Upper lobe of right lung (tissue), 1 donor: ENCODE data around the gene STOML3. TPM values are rescaled to one million over a fixed set of nuclear protein-coding genes. Genes with fewer than 3 reads are reported as not detected.

ENCODE experiments used
- ATAC-seq: fragments of 200-7000 bp; cut with Tn5 transposase; one replicate; pipeline ENCODE4 v1.9.1; 2020; ENCODE audit warnings: mild to moderate bottlenecking, moderate library complexity
- DNase-seq: peaks from one replicate; pipeline ENCODE4 v3.0.0-alpha.2; 2020
- H3K27ac ChIP-seq: fragments of 200-600 bp; one replicate; pipeline ENCODE4 v1.8.0; 2022
- H3K27me3 ChIP-seq: fragments of 200-600 bp; one replicate; pipeline ENCODE4 v1.8.0; 2022; ENCODE audit warnings: mild to moderate bottlenecking
- H3K36me3 ChIP-seq: fragments of 200-600 bp; one replicate; pipeline ENCODE4 v1.8.0; 2022
- H3K4me1 ChIP-seq: fragments of 200-600 bp; one replicate; pipeline ENCODE4 v1.8.0; 2022
- H3K4me3 ChIP-seq: fragments of 200-600 bp; one replicate; pipeline ENCODE4 v1.8.0; 2022; ENCODE audit warnings: mild to moderate bottlenecking
- H3K9me3 ChIP-seq: fragments of 200-600 bp; one replicate; pipeline ENCODE4 v1.8.0; 2022
- intact Hi-C: fragments of 100-400 bp; cut with DNase I; formaldehyde crosslinking; loops from one replicate; pipeline ENCODE4 v1.11.0; 2022
- long read RNA-seq: library from polyadenylated mRNA; unstranded; transcript quantifications from one replicate; pipeline ENCODE4 v2.0.0, GENCODE V29; 2021
- total RNA-seq: library from RNA; stranded (reverse); fragmentation: NEBNext Ultra II Directional; extraction: Animal tissue kit (Norgen Biotek cat#: 25700); gene quantifications from one replicate; pipeline ENCODE4 v1.2.1, GENCODE V29; 2021
- TF ChIP-seq, protein P1 (sequence below): fragments of 200-600 bp; IDR thresholded peaks from one replicate; pipeline ENCODE4 v1.8.0; 2022; ENCODE audit warnings: antibody characterized with exemption
- donor health status: DM: no; HTN: yes; CAD: no; lungs with severe emphysema.

The STOML3 gene
- total RNA-seq, result not detected
- long read RNA-seq, result 0 reads

DNA sequence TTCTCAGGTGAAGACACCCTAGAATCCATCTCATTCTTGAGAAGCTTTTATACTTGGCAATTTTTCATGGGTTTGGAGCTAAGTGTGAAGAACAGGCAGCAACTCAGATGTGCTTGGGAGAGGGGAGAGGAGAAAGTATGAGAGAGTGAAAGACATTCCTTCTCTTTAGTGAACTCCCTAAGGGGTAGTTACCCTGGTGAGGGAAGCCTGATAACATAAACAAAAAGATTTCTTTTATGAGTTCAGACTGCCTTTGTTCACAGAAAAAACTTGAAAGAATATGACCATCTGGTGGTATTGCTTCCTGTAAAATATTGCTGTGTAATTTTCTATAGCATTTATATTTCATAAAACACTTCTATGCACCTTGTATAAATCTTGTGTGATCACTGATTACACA, at the start of gene STOML3:
STOML3 (minus strand) TSS at position 139 of the 400 bp plus-strand sequence; CDS start at position 29, 110 bp downstream.
- Histone ChIP-seq H3K4me3 (no peak within 1 kb of the TSS), H3K36me3 (no peaks in the 10 kb centered on the region), H3K27ac (no peak within 1 kb of the TSS), H3K27me3 (no peaks in the 10 kb centered on the region), H3K4me1 (no peaks in the 10 kb centered on the region), H3K9me3 (no peaks in the 10 kb centered on the region)
- intact Hi-C loops, result no loop called here
- no peak for DNase-seq
- no peak for ATAC-seq
- TF ChIP-seq, protein P1, sequence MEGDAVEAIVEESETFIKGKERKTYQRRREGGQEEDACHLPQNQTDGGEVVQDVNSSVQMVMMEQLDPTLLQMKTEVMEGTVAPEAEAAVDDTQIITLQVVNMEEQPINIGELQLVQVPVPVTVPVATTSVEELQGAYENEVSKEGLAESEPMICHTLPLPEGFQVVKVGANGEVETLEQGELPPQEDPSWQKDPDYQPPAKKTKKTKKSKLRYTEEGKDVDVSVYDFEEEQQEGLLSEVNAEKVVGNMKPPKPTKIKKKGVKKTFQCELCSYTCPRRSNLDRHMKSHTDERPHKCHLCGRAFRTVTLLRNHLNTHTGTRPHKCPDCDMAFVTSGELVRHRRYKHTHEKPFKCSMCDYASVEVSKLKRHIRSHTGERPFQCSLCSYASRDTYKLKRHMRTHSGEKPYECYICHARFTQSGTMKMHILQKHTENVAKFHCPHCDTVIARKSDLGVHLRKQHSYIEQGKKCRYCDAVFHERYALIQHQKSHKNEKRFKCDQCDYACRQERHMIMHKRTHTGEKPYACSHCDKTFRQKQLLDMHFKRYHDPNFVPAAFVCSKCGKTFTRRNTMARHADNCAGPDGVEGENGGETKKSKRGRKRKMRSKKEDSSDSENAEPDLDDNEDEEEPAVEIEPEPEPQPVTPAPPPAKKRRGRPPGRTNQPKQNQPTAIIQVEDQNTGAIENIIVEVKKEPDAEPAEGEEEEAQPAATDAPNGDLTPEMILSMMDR, result no peak

- intact Hi-C loops, result loop anchor here (10.0 kb wide), 1 partner anchor 575 kb away; no protein-coding TSS in a partner anchor
- peak overlapping the region; percentile 1 for H3K27ac ChIP-seq
- peaks cover 22% of the 10 kb centered on the region for H3K4me1 ChIP-seq
- H3K27me3 ChIP-seq, result no peaks in the 10 kb centered on the region
- DNase-seq, result no peak
- H3K9me3 ChIP-seq, result no peaks in the 10 kb centered on the region
- peaks cover 8% of the 10 kb centered on the region for H3K36me3 ChIP-seq
- TF ChIP-seq, protein P1, result no peak
- ATAC-seq, result no peak
- H3K4me3 ChIP-seq, result peak overlapping the region; percentile 85
Measured at GRCh38 chr13:39040206-39040605, 49.6 kb upstream of the STOML3 start.

GRCh38 chr13:39039041-39039440, 48.4 kb upstream of the STOML3 start:
- H3K36me3 ChIP-seq, result no peaks in the 10 kb centered on the region
- peak overlapping the region; percentile 85 for H3K4me3 ChIP-seq
- TF ChIP-seq, protein P1, result no peak
- peak overlapping the region; percentile 91 for H3K27ac ChIP-seq
- DNase-seq (no peak), ATAC-seq (no peak)
- no peaks in the 10 kb centered on the region for H3K27me3 ChIP-seq
- intact Hi-C loops, result no loop called here
- peaks cover 34% of the 10 kb centered on the region for H3K4me1 ChIP-seq
- H3K9me3 ChIP-seq, result no peaks in the 10 kb centered on the region

GRCh38 chr13:39038569-39039030, 48.0 kb upstream of the STOML3 start:
- ATAC-seq, result peak; percentile 19
- H3K4me1 ChIP-seq, result peaks cover 38% of the 10 kb centered on the region
- TF ChIP-seq, protein P1, result no peak
- H3K36me3 ChIP-seq, result no peaks in the 10 kb centered on the region
- H3K27me3 ChIP-seq, result no peaks in the 10 kb centered on the region
- peak overlapping the region; percentile 91 for H3K27ac ChIP-seq
- no peaks in the 10 kb centered on the region for H3K9me3 ChIP-seq
- intact Hi-C loops, result no loop called here
- H3K4me3 ChIP-seq, result peak overlapping the region; percentile 85
- no peak for DNase-seq

GRCh38 chr13:39037880-39038568, 47.4 kb upstream of the STOML3 start, which contains the start of the genes NHLRC3 and PROSER1:
TSS of gene NHLRC3 (plus strand) at chr13:39038456. CDS start at chr13:39038640, 184 bp downstream.
TSS of gene PROSER1 (minus strand) at chr13:39038089. CDS start at chr13:39037242, 847 bp downstream.
- intact Hi-C loops, result no loop called here
- Histone ChIP-seq H3K36me3 (no peaks in the 10 kb centered on the region), H3K4me3 (peak within 1 kb of the TSS; percentile 85), H3K27me3 (no peaks in the 10 kb centered on the region), H3K4me1 (peaks cover 44% of the 10 kb centered on the region), H3K9me3 (no peaks in the 10 kb centered on the region), H3K27ac (peak within 1 kb of the TSS; percentile 91)
- peak; percentile 95 for DNase-seq
- TF ChIP-seq, protein P1, result no peak
- ATAC-seq, result peak; percentile 95
